ENCODE data around the gene ERCC3. TPM values are rescaled to one million over a fixed set of nuclear protein-coding genes. Genes with fewer than 3 reads are reported as not detected.
A peak's percentile ranks its signal among the peaks of the same experiment; 100 is the strongest.
"Not testable (repeated sequence)": the region's sequence is repeated elsewhere in the genome, so short reads cannot be mapped to it uniquely, and the experiment has no call there.

ERCC3 gene
- total RNA-seq, 1 experiment from 2014 or later, result 52.7 TPM

DNA sequence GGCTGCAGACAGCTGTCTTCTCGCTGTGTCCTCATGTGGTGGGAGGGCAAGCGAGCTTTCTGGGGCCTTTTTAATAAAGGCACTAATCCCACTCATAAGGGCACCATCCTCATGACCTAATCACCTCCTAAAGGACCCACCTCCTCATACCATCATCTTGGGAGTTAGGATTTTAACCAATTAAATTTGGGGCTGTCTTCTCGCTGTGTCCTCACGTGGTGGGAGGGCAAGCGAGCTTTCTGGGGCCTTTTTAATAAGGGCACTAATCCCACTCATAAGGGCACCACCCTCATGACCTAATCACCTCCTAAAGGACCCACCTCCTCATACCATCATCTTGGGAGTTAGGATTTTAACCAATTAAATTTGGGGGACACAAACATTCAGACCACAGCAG is 66.7 kb downstream of the ERCC3 start:
- H3K27ac ChIP-seq (ENCODE audit: low read depth, low read length); H3K9me2 ChIP-seq (ENCODE audit: insufficient read depth); H3K4me2 ChIP-seq (ENCODE audit: low read length); POLR2A ChIA-PET; BruUV-seq (replicated peaks); H3K79me2 ChIP-seq (ENCODE audit: insufficient read depth, low read length); CTCF ChIA-PET; RAD21 ChIA-PET (ENCODE audit: low non-redundant PET in 1 of 2, low total read pairs in 2 of 2, uncharacterized antibody in 2 of 2, unreplicated experiment in 2 of 2); H3K4me3 ChIP-seq (replicated peaks in 1 of 2; ENCODE audit: low read depth in 1 of 2, low read length in 2 of 2); ATAC-seq; DNase-seq (ENCODE audit: low read depth, low spot score); H3K36me3 ChIP-seq (ENCODE audit: control insufficient read depth in 1 of 2, insufficient read depth in 2 of 2, low read length in 2 of 2); H3K4me1 ChIP-seq (ENCODE audit: control insufficient read depth in 1 of 2, insufficient read depth in 2 of 2, low read length in 2 of 2); H3K9ac ChIP-seq (ENCODE audit: low read length); H4K20me1 ChIP-seq (ENCODE audit: insufficient read depth); H2AFZ ChIP-seq (ENCODE audit: low read depth, low read length, poor library complexity, severe bottlenecking); intact Hi-C loops (cut with micrococcal nuclease); H3K27me3 ChIP-seq (ENCODE audit: insufficient read depth, low read length); H3K9me3 ChIP-seq (ENCODE audit: control insufficient read depth in 1 of 2, insufficient read depth in 1 of 2, low read depth in 1 of 2, low read length in 2 of 2): not testable (repeated sequence)

DNA sequence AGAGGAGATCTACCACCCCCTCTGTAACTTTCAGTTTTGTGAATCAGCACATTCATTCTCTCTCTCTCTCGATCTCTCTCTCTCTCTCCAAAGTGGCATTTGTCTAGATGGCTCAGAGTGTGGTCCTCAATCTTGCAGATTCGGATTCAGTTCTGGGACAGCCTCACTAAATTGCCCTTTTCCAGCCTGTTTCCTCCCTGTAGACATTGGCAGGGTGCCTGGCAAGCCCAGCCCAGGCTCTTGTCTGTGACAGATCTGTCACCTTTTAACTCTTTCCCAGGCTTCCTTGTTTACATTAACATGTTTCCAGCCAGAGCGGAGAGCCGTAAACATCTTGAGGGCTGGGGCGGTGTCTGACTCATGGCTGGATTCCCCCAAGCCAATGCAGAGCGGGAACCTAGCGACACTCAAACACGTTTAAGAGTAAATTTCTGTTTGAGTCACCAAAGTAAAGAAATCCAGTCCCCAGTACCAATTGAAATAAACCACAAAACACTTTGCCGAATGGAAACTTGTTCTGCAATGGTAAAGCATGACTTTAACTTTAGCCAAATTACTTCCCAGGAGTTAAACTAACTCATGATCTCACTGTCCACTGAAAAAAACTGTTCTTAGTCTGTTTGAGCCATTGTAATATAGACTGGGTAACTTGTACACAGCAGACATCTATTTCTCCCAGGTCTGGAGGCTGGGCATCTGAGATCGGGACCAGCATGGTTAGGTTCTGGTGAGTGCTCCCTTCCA is 67.3 kb downstream of the ERCC3 start:
- H3K4me1 ChIP-seq (ENCODE audit: control insufficient read depth in 1 of 2, insufficient read depth in 2 of 2, low read length in 2 of 2), result peaks cover 3 to 8% of the 10 kb centered on the region in 2 experiments; a peak in 2 of 4 replicates
- no peak overlapping the region for H3K4me3 ChIP-seq (replicated peaks in 1 of 2; ENCODE audit: low read depth in 1 of 2, low read length in 2 of 2)
- POLR2A ChIA-PET, result no interaction called here
- intact Hi-C loops (cut with micrococcal nuclease), result no loop called here
- no peaks in the 10 kb centered on the region for H3K9me2 ChIP-seq (ENCODE audit: insufficient read depth)
- no peaks in the 10 kb centered on the region for H3K36me3 ChIP-seq (ENCODE audit: control insufficient read depth in 1 of 2, insufficient read depth in 2 of 2, low read length in 2 of 2)
- peak overlapping the region; percentile 53 for H2AFZ ChIP-seq (ENCODE audit: low read depth, low read length, poor library complexity, severe bottlenecking)
- no peak overlapping the region for H3K27ac ChIP-seq (ENCODE audit: low read depth, low read length)
- H3K27me3 ChIP-seq (ENCODE audit: insufficient read depth, low read length), result no peaks in the 10 kb centered on the region
- H3K9ac ChIP-seq (ENCODE audit: low read length), result no peak overlapping the region
- no TSS peak for BruUV-seq (replicated peaks)
- no peaks in the 10 kb centered on the region for H4K20me1 ChIP-seq (ENCODE audit: insufficient read depth)
- TF ChIP-seq POLR2AphosphoS5 (IDR thresholded peaks at IDR 0.05; ENCODE audit: low read depth, low read length) (no peak), CEBPB (IDR thresholded peaks at IDR 0.05; ENCODE audit: low read depth) (no peak), SP1 (IDR thresholded peaks at IDR 0.05; ENCODE audit: low read depth) (peak; percentile 38; the same call in 1 of the 2 replicates), JUND (IDR thresholded peaks at IDR 0.05) (peak; percentile 43; the same call in 1 of the 2 replicates), SIN3A (IDR thresholded peaks at IDR 0.05; ENCODE audit: low read depth) (no peak)
- TF ChIP-seq, protein P1, sequence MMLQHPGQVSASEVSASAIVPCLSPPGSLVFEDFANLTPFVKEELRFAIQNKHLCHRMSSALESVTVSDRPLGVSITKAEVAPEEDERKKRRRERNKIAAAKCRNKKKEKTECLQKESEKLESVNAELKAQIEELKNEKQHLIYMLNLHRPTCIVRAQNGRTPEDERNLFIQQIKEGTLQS (IDR thresholded peaks at IDR 0.05), result no peak
- TF ChIP-seq, protein P2, sequence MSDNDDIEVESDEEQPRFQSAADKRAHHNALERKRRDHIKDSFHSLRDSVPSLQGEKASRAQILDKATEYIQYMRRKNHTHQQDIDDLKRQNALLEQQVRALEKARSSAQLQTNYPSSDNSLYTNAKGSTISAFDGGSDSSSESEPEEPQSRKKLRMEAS (IDR thresholded peaks at IDR 0.05), result 0 out of 2 replicates have a peak, but pooled peaks have one; percentile 35
- H3K9me3 ChIP-seq (ENCODE audit: control insufficient read depth in 1 of 2, insufficient read depth in 1 of 2, low read depth in 1 of 2, low read length in 2 of 2), result peaks cover 0 to 3% of the 10 kb centered on the region in 2 experiments; a peak in 1 of 4 replicates
- H3K79me2 ChIP-seq (ENCODE audit: insufficient read depth, low read length), result no peaks in the 10 kb centered on the region
- peak; percentile 23 for DNase-seq (ENCODE audit: low read depth, low spot score)
- CTCF ChIA-PET, result no interaction called here
- ATAC-seq, result peak; percentile 57; the same call in 1 of the 2 replicates
- RAD21 ChIA-PET (ENCODE audit: low non-redundant PET in 1 of 2, low total read pairs in 2 of 2, uncharacterized antibody in 2 of 2, unreplicated experiment in 2 of 2), result no interaction called here
- peak overlapping the region; percentile 34 for H3K4me2 ChIP-seq (ENCODE audit: low read length)
